K562 (cell line): ENCODE results near the gene CCDC88C.

ENCODE experiments used
- ARNT ChIP-seq, 2 experiments: fragments of 450-650 bp; IDR thresholded peaks; 2 replicates each; pipeline ENCODE4 v1.6.1; 2016; ENCODE audit warnings: mild to moderate bottlenecking in 1 of 2
- JUNB ChIP-seq: fragments of 450-650 bp; formaldehyde crosslinking; conservative IDR thresholded peaks from 2 replicates; pipeline ENCODE4 v1.4.0; 2020; ENCODE audit warnings: mild to moderate bottlenecking
- NRF1 ChIP-seq, 2 experiments: fragments of 450-650 bp; IDR thresholded peaks in 1 of 2; conservative IDR thresholded peaks in 1 of 2; 2 replicates each; pipeline ENCODE4 v1.6.1; 2014; ENCODE audit warnings: mild to moderate bottlenecking in 2 of 2
- RUNX1 ChIP-seq: sonication (generic); IDR thresholded peaks from 2 replicates; pipeline ENCODE4 v1.6.1; 2016; ENCODE audit warnings: antibody characterized with exemption, low read depth
- SFPQ ChIP-seq: fragments of 200-400 bp; formaldehyde crosslinking; IDR thresholded peaks from 2 replicates; pipeline ENCODE4 v1.6.1; 2017; ENCODE audit warnings: mild to moderate bottlenecking, low read depth, low read length, moderate library complexity
- SP1 ChIP-seq: sonication (generic); formaldehyde crosslinking; IDR thresholded peaks from 2 replicates; pipeline ENCODE4 v1.8.1; 2022; ENCODE audit warnings: mild to moderate bottlenecking, missing genetic modification reagents
- TEAD1 ChIP-seq, 2 experiments: fragments of 450-650 bp in 1 of 2; sonication (generic) in 1 of 2; formaldehyde crosslinking; IDR thresholded peaks; 2 replicates each; pipeline versions ENCODE4 v1.4.0 to v1.8.0; 2020 to 2022; ENCODE audit warnings: mild to moderate bottlenecking in 2 of 2, missing genetic modification reagents in 1 of 2
- ZFX ChIP-seq: sonication (generic); formaldehyde crosslinking; IDR thresholded peaks from 2 replicates; pipeline ENCODE4 v1.8.0; 2022; ENCODE audit warnings: mild to moderate bottlenecking, missing genetic modification reagents, moderate library complexity
- ZNF263 ChIP-seq: sonication (generic); formaldehyde crosslinking; IDR thresholded peaks from 2 replicates; pipeline ENCODE4 v1.8.0; 2022; ENCODE audit warnings: mild to moderate bottlenecking, missing genetic modification reagents, borderline replicate concordance
- TF ChIP-seq, protein P1 (sequence below), 3 experiments: IDR thresholded peaks in 2 of 3; conservative IDR thresholded peaks in 1 of 3; 2 replicates each; pipeline ENCODE4 v1.5.1; 2011 to 2012; ENCODE audit warnings: low read length in 3 of 3, mild to moderate bottlenecking in 3 of 3, control low read depth in 2 of 3, improper control_type of control experiment in 1 of 3, inconsistent platforms in 1 of 3, low read depth in 1 of 3, mixed read lengths in 1 of 3, moderate library complexity in 1 of 3; ENCODE audit not compliant: insufficient read depth in 2 of 3

DNA sequence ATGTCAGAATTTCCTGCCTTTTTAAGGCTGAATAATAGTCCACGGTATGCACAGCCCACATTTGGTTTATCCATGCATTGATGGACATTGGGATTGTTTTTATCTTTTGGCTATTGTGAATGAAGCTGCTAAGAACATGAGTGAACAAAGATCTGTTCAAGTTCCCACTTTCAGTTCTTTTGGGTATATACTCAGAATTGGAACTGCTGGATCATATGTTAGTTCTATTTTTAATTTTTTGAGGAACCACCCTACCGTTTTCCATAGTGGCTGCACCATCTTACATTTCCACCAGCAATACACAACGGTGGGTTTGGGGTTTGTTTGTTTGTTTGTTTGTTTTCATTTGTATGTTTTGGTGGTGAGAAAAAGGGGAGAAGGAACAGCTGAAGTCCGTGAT is 179.5 kb downstream of the CCDC88C start:
- TF ChIP-seq JUNB (CRISPR knock-in tag) (no peak), ARNT (IDR thresholded peaks at IDR 0.05) (no peak), SP1 (CRISPR knock-in tag) (no peak), SFPQ (no peak), ZNF263 (CRISPR knock-in tag) (no peak), NRF1 (conservative IDR thresholded peaks at IDR 0.05 in 1 of 2, IDR thresholded peaks at IDR 0.05 in 1 of 2) (no peak), TEAD1 (CRISPR knock-in tag; IDR thresholded peaks at IDR 0.05) (no peak), ZFX (CRISPR knock-in tag) (no peak), RUNX1 (no peak)
- TF ChIP-seq, protein P1, sequence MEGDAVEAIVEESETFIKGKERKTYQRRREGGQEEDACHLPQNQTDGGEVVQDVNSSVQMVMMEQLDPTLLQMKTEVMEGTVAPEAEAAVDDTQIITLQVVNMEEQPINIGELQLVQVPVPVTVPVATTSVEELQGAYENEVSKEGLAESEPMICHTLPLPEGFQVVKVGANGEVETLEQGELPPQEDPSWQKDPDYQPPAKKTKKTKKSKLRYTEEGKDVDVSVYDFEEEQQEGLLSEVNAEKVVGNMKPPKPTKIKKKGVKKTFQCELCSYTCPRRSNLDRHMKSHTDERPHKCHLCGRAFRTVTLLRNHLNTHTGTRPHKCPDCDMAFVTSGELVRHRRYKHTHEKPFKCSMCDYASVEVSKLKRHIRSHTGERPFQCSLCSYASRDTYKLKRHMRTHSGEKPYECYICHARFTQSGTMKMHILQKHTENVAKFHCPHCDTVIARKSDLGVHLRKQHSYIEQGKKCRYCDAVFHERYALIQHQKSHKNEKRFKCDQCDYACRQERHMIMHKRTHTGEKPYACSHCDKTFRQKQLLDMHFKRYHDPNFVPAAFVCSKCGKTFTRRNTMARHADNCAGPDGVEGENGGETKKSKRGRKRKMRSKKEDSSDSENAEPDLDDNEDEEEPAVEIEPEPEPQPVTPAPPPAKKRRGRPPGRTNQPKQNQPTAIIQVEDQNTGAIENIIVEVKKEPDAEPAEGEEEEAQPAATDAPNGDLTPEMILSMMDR (IDR thresholded peaks at IDR 0.05 in 2 of 3, conservative IDR thresholded peaks at IDR 0.05 in 1 of 3; ENCODE audit: insufficient read depth in 2 of 3, low read depth in 1 of 3, low read length in 3 of 3) = no peak
